Fibroblast of upper back skin (primary cell): ENCODE data around the gene PIM2.

Experiments used
- DNase-seq: peaks from one replicate; pipeline ENCODE4 v3.0.0-alpha.2; 2013

PIM2 gene

GRCh38 chrX:48918643-48919340 lies at the start of gene PIM2:
Gene PIM2 (minus strand): TSS chrX:48919024. CDS start chrX:48918834, 190 bp downstream.
- peak; percentile 63 for DNase-seq

GRCh38 chrX:48968377-48968776 lies 49.6 kb upstream of the PIM2 start:
- DNase-seq: no peak

- peak; percentile 48 for DNase-seq
Observed at GRCh38 chrX:48966796-48967579, 48.2 kb upstream of the PIM2 start.

- no peak for DNase-seq
Observed at GRCh38 chrX:48965959-48966358, 47.1 kb upstream of the PIM2 start.

- DNase-seq: no peak
Observed at GRCh38 chrX:48961585-48962091, 42.8 kb upstream of the PIM2 start.

GRCh38 chrX:48960291-48960690 lies 41.5 kb upstream of the PIM2 start:
- no peak for DNase-seq

GRCh38 chrX:48958635-48959094 lies 39.8 kb upstream of the PIM2 start:
- DNase-seq: peak; percentile 60

GRCh38 chrX:48957827-48958634 lies 39.2 kb upstream of the PIM2 start:
- peak; percentile 98 for DNase-seq

- DNase-seq: peak; percentile 50
Observed at GRCh38 chrX:48957477-48957826, 38.6 kb upstream of the PIM2 start, which contains the start of gene OTUD5. Gene OTUD5 (minus strand): TSS chrX:48957607. CDS start chrX:48957570, 37 bp downstream.

- DNase-seq: no peak
Observed at GRCh38 chrX:48956728-48957414, 38.0 kb upstream of the PIM2 start.

- no peak for DNase-seq
Observed at GRCh38 chrX:48948589-48948988, 29.8 kb upstream of the PIM2 start.

GRCh38 chrX:48945517-48946348 lies 26.9 kb upstream of the PIM2 start:
- peak; percentile 31 for DNase-seq

- no peak for DNase-seq
Observed at GRCh38 chrX:48942895-48943294, 24.1 kb upstream of the PIM2 start.

GRCh38 chrX:48940404-48940955 lies 21.7 kb upstream of the PIM2 start:
- DNase-seq: no peak

- no peak for DNase-seq
Observed at GRCh38 chrX:48939524-48940228, 20.9 kb upstream of the PIM2 start.

GRCh38 chrX:48938721-48939425 lies 20.0 kb upstream of the PIM2 start:
- no peak for DNase-seq

GRCh38 chrX:48937054-48937907 lies 18.5 kb upstream of the PIM2 start:
- peak; percentile 32 for DNase-seq

GRCh38 chrX:48936429-48937053 lies 17.7 kb upstream of the PIM2 start:
- DNase-seq: no peak
